AG04449 (cell line): Measurements from ENCODE around the gene ANXA4.

Experiments used
- CTCF ChIA-PET: fragments of 350-600 bp; formaldehyde crosslinking; extraction: SDS; loops from one replicate; lab custom pipeline; 2021; ENCODE audit warnings: antibody characterized with exemption; lab: Yijun Ruan, JAX
- POLR2A ChIA-PET: fragments of 400-600, 350-600 bp; formaldehyde crosslinking; extraction: SDS; loops from one replicate; lab custom pipeline; 2020; ENCODE audit warnings: antibody characterized with exemption, inconsistent platforms; lab: Yijun Ruan, JAX
- DNase-seq: peaks from one replicate; pipeline ENCODE4 v3.0.0-alpha.2; 2010; ENCODE audit warnings: low read depth, low spot score
- H3K4me3 ChIP-seq: 2 replicates; pipeline ENCODE4 v1.5.1; 2011; ENCODE audit warnings: low read depth, mild to moderate bottlenecking, control low read depth, low read length
- CTCF ChIP-seq: IDR thresholded peaks from one replicate; pipeline ENCODE4 v1.5.1; 2011; ENCODE audit warnings: mild to moderate bottlenecking, moderate library complexity, low read length, control low read depth, inconsistent platforms; ENCODE audit not compliant: insufficient read depth; ENCODE audit errors: missing control alignments

Gene ANXA4

GRCh38 chr2:69725706-69726360 is 16.1 kb upstream of the ANXA4 start:
- POLR2A ChIA-PET, result interaction anchor here (0.7 kb wide), 1 partner anchor 91 kb away, joined by 3 read pairs; no protein-coding TSS in a partner anchor
- no peak for DNase-seq
- CTCF ChIA-PET, result interaction anchor here (0.7 to 5.8 kb wide), 36 partner anchors 10 to 577 kb away, joined by 3 to 788 read pairs (median 9); partner anchors contain the start of genes ANXA4, GMCL1, MXD1 and SNRNP27
- H3K4me3 ChIP-seq, result no peak overlapping the region
- no peak for TF ChIP-seq CTCF

GRCh38 chr2:69729266-69729665 is 12.7 kb upstream of the ANXA4 start:
- CTCF ChIA-PET, result interaction anchor here (3.7 kb wide), 1 partner anchor 88 kb away, joined by 37 read pairs; no protein-coding TSS in a partner anchor
- H3K4me3 ChIP-seq, result no peak overlapping the region
- POLR2A ChIA-PET, result no interaction called here
- DNase-seq, result no peak
- TF ChIP-seq CTCF, result no peak

GRCh38 chr2:69729781-69730180 is 12.2 kb upstream of the ANXA4 start:
- DNase-seq, result no peak
- no peak for TF ChIP-seq CTCF
- POLR2A ChIA-PET, result no interaction called here
- no peak overlapping the region for H3K4me3 ChIP-seq
- CTCF ChIA-PET, result interaction anchor here (3.7 kb wide), 1 partner anchor 87 kb away, joined by 37 read pairs; no protein-coding TSS in a partner anchor

GRCh38 chr2:69731147-69731970 is 10.6 kb upstream of the ANXA4 start:
- DNase-seq, result no peak
- CTCF ChIA-PET, result interaction anchor here (1.4 to 3.7 kb wide), 3 partner anchors 10 to 86 kb away, joined by 3 to 37 read pairs (median 4); partner anchors contain the start of gene ANXA4
- no peak for TF ChIP-seq CTCF
- POLR2A ChIA-PET, result interaction anchor here (1.4 kb wide), 1 partner anchor 10 kb away, joined by 5 read pairs; the partner anchor contains the start of gene ANXA4
- no peak overlapping the region for H3K4me3 ChIP-seq

- no peak for TF ChIP-seq CTCF
- DNase-seq, result no peak
- POLR2A ChIA-PET, result no interaction called here
- CTCF ChIA-PET, result interaction anchor here (0.8 to 6.5 kb wide), 7 partner anchors 8 to 177 kb away, joined by 3 to 97 read pairs (median 3); no protein-coding TSS in a partner anchor
- H3K4me3 ChIP-seq, result no peak overlapping the region
These were observed 8.4 kb upstream of the ANXA4 start for GRCh38 chr2:69733342-69734034.
